ENCODE measurements around the gene PRRT1B. TPM values are rescaled to one million over a fixed set of nuclear protein-coding genes. Genes with fewer than 3 reads are reported as not detected.

Gene PRRT1B
- total RNA-seq, 1 donor from 2014 or later: not detected

DNA sequence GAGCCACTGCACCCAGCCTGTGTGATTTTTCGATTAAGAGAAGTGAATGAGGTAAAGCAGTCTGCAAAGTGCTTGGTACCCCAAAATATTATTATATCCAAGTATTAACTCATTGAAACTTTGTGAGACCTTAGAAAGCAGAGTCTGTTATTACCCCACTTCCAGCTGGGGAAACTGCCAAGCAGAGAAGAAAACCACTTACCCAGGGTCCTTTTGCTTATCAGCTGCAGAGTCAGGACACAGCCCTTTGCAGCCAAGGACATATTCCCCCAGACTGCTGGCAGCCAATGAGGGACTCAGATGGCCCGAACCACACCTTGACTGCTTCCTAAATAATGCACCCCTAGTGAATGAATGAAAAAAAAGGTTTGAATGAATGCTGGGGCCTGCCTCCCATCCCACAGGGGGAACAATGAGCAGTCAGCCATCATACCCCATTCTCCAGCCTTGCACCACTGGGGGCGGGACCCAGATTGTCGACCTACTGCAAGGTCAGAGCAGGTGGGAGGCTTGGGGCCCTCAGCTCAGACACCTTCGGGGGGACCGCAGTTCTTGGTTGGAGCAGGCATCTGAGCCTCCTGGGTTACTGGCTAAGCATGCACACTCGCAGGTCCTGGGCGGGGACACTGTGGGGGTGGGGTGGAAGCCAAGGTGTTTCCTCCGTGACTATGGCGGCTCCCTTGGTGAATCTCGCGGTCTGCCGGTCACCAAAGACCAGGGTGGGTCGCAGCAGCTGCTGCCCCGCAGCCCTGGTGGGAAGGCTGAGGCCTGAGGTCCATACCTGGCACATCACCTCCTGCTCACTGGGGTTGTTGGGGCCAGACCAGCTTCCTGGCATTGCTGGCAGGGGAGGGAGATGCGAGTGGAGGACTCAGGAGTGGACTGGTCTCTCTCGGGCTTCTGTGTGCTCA is 29.7 kb downstream of the PRRT1B start:
- DNase-seq (ENCODE audit: low spot score): no peak
- ATAC-seq: no peak
- intact Hi-C loops (cut with DNase I): no loop called here

DNA sequence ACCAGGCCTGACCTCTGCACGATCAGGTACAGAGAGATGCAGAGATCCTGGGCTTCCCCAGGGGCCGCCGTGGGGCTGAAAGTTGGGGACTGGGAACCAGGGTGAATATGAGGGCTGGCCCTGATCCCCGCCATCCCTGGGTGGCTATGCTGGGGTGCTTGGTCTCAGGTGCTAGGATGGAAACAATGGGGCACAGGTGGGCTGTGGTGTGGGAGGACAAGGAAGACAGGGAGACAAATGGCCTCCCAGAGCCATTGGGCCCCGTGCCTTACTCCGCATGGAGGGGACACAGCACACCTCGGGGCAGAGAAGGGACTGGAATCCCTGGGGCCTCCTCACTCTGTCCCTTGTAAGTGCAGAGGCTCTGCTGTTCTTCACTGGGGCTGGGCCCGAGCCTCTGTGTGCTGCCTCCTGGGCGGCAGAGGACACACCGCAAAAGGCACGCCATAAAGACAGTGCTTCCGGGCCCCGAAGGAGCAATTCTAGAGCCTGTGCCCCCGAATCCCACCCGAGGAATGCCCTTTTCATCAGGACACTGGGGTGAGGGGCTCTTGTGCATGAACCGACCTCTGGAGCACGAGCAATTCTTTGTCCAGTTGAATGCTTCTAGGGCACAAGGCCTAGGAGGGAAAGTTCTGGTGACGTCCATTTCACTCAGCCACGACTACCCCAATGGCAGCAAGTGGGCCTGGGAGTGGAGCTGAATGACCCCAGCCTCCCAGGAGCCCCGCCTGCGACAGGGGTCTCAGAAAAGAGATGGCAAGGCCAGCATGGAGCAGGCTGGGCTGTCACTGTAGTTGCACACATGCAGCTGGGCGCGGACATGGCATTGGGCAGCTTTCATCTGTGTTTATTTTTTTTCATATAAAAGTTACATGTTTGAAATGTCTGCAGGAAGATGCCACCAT is 30.9 kb downstream of the PRRT1B start:
- DNase-seq (ENCODE audit: low spot score) (no peak), ATAC-seq (no peak)
- intact Hi-C loops (cut with DNase I): no loop called here

DNA sequence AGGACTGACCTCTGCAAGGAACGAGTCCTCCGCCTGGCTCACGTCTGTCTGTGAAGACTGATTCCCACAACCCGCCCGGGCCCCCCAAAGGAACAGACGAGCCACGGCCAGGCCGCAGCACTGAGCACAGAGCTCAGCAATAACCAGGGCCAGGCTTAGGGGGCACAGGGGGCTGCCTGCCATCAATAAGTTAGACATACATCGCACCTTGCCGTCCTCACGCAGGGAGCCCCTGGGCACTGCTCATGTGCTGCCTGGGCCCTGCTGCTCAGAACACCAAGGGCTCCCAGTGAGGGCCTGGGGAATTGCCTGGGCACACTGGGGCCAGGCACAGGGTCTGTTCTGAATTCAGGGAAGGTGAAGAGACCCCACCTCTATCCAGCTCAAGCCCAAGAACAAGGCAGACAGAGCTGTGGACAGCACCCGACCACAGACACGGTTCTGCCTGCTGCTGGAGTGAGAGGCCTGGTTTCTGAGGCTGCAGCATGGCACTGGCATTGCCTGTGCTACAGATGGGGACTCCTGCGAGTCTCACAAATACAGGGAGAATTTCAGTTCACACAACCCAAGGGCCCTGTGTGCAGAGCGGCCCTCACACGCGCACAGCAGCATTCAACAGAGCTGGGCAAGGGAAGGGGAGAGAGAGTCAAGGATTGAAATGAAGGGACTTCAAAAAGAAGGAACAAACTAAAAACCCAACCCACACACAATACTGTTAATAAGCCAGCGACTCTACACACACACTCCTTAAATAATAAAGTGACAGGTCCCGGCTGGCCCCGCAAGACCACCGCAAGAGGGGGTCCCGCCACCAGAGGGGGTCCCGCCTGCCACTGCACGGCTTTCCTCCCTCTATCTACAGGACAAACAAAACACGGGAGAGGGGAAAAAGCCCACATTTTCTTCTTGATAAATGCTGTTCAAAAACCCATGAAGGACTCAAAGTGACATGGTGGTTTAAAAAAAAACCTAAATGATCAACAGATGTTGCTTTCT is 32.0 kb downstream of the PRRT1B start:
- intact Hi-C loops (cut with DNase I): no loop called here
- DNase-seq (ENCODE audit: low spot score) (no peak), ATAC-seq (no peak)

GRCh38 chr9:131578021-131578420 is 32.7 kb downstream of the PRRT1B start:
- intact Hi-C loops (cut with DNase I): no loop called here
- ATAC-seq (no peak), DNase-seq (ENCODE audit: low spot score) (no peak)

DNA sequence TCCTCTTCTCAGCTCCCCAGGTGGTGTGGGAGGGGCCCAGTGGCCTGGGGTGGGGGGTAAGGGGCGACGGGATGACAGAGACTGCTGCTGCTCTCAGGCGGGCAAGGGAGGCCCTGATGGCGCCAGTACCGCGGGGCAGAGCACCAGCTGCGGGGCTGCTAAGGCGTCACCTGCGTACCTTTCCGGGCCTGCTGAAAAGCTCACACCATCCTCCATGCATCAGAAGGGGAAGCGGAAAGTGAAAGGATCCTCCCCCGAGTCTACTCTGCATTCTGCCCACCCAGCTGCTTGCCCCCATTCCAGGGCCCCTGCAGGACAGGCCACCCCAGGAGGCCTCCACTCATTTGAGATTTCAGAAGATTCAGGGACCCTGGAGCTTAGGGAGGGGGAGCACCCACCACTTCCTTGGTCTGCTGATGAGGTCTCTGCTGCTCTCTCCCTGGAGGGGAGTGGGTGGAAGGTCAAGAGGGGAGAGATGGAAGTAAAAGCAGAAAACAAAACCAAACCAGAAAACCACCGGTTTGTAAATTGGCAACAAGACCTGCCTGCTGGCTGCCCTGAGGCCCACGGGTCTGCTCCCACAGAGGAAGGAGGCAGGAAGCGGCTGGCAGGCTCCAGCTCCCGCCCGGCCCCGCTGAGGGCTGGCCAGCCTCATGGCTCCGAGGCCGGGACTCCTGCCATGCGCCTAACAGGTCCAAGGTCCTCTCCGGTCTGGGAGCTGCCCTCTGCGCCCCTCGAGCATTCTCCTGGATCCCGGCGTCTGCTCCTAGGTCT is 33.6 kb downstream of the PRRT1B start:
- DNase-seq (ENCODE audit: low spot score): no peak
- intact Hi-C loops (cut with DNase I): no loop called here
- ATAC-seq: peak; percentile 56

GRCh38 chr9:131579789-131580211 is 34.5 kb downstream of the PRRT1B start:
- DNase-seq (ENCODE audit: low spot score) (no peak), ATAC-seq (peak; percentile 21)
- intact Hi-C loops (cut with DNase I): no loop called here

DNA sequence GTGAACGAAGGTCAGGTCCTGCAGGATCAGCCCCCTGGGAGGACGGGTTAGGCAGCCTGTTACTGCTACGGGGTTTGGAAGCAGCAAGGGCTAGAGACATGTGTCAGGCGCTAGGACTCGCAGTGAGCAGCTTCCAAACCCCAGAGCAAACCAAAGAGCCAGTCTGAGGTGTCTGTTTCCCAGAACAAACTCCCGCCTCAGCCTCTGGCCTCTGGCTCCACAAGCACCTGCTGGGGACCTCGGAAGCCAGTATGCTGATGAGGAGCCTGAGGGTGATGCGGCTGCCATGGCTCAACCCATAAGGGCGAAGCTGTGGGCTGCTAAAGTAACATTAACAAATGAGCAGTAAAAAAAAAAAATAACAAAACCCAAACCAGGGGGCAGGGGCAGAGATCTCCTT is 35.0 kb downstream of the PRRT1B start:
- no peak for DNase-seq (ENCODE audit: low spot score)
- intact Hi-C loops (cut with DNase I): no loop called here
- no peak for ATAC-seq

GRCh38 chr9:131582056-131582455 is 36.7 kb downstream of the PRRT1B start:
- DNase-seq (ENCODE audit: low spot score): no peak
- intact Hi-C loops (cut with DNase I): no loop called here
- ATAC-seq: no peak

DNA sequence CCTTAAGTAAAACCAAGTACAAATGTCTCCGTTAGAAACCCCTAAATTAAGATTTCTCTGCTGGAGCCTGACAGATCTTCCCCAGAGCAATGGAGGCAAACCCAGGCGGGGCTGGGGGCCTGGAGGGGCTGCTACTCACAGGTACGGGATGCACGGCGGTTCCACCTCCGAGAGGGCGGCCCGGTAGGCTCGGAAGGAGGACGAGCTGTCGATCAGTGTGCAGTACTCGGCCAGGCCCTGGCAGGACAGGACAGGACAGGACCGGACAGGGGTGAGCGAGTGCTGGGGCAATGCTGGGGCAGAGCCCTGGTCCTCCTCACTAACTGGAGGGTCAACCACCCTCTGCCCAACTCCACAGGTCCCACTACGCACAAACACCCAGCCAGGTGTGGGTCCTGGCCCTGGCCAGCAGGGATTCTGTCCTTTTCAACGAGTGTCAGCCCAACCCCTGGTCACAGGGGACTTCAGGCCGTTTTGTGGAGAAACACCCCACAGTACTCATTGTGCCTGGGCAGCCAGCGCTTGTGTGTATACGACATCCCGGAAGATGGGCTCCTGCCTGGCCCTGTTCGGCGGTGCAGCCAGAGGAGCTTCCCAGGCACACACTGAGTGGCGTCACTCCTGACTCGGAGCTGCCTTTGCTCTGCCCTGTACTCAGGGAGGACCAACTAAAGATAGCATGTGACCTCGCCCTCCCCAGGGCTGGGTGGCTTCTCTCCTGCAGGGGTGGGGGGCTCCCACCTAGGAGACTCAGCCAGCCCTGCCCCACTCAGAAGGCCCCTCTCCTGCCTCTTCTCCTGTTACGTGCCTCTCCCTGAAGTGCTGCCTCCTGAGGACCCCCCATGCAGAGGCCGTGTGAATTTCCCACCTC is 37.4 kb downstream of the PRRT1B start:
- ATAC-seq: no peak
- intact Hi-C loops (cut with DNase I): no loop called here
- DNase-seq (ENCODE audit: low spot score): no peak

- DNase-seq (ENCODE audit: low spot score): no peak
- ATAC-seq: no peak
- intact Hi-C loops (cut with DNase I): no loop called here
Observed at GRCh38 chr9:131583337-131583645, 38.0 kb downstream of the PRRT1B start.

GRCh38 chr9:131583836-131584555 is 38.7 kb downstream of the PRRT1B start:
- intact Hi-C loops (cut with DNase I): no loop called here
- no peak for ATAC-seq
- DNase-seq (ENCODE audit: low spot score): no peak

DNA sequence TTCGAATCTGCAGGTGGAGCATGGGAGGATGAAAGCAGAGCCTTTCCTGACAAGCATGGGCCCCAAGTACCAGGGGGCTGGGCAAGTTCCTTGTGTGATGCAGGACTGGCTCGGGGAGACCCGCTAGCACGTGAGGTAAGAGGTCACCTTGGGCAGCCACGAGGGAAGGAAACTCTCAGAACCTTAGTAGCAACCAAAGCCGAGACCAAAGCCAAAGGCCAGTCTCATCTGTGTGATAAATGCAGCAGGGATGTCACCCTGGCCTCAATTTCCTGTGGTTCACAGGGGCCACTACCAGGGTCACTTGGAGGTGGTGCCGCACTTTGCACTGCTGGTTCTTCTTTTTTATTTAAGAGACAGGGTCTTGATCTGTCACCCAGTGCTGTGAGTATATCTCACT is 39.5 kb downstream of the PRRT1B start:
- intact Hi-C loops (cut with DNase I): no loop called here
- no peak for ATAC-seq
- DNase-seq (ENCODE audit: low spot score): no peak

- intact Hi-C loops (cut with DNase I): no loop called here
- DNase-seq (ENCODE audit: low spot score) (no peak), ATAC-seq (peak; percentile 73)
Observed at GRCh38 chr9:131585375-131585774, 40.1 kb downstream of the PRRT1B start.

DNA sequence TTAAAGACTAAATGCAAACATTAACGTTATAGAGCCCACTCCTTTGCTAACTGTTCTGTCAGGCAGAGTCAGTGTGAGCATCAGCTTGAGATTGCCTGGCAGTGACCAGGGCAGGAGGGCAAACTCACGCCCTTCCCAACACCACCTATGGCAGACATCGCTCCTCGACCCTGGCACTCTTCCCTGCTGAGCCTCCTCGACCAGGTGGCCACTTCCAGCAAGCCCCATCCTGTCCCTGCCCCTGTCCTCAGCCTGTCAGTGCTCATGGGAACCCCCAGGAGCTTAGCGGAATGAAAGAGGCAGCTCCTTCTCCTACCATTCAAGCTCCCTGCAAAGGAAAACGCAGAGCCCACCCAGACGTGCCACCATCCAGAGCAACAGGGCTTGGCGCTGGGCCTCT is 42.0 kb downstream of the PRRT1B start:
- intact Hi-C loops (cut with DNase I): no loop called here
- DNase-seq (ENCODE audit: low spot score): no peak
- ATAC-seq: no peak

- ATAC-seq (no peak), DNase-seq (ENCODE audit: low spot score) (no peak)
Observed at GRCh38 chr9:131587906-131588305, 42.6 kb downstream of the PRRT1B start.

DNA sequence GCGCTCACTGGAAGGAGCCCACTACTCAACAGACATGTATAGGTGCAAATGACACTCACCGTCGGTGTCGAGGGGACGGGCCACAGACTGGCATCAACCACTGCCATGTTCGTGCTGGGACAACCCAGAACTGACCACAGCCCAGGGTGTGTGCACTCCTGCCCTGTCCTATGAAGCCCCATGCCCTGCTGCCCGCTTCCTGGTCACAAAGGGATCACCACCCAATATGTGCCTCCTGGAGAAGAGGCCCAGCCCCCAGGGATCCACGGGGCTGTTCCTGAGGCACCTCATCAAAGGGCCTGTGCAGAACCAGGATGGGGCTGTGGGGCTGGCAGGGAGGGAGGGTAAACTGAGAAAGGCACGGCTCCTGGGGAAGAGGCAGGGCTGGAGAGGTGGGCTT is 43.1 kb downstream of the PRRT1B start:
- intact Hi-C loops (cut with DNase I): no loop called here
- DNase-seq (ENCODE audit: low spot score) (no peak), ATAC-seq (no peak)

More at GRCh38 chr9:131587906-131588305, 42.6 kb downstream of the PRRT1B start:
- intact Hi-C loops (cut with DNase I): no loop called here
